GM12878 (cell line): ENCODE data around the gene HLA-DQA2. TPM values are rescaled to one million over a fixed set of nuclear protein-coding genes. Genes with fewer than 3 reads are reported as not detected.

Experiments
- ATAC-seq: fragments of 200-7000 bp; cut with Tn5 transposase; 3 replicates; pipeline ENCODE4 v1.9.1; 2020; ENCODE audit warnings: mild to moderate bottlenecking, moderate library complexity
- BruUV-seq: library from RNA; stranded (reverse); fragments of 400-500 nt; replicated peaks from 2 replicates; lab custom pipeline; 2021; lab: Mats Ljungman, UMichigan
- CTCF ChIA-PET: fragments of 300-600 bp; sonication (Branson Sonifier 250); formaldehyde crosslinking; extraction: SDS; loops from one replicate; lab custom pipeline; 2021; ENCODE audit warnings: inconsistent platforms; lab: Yijun Ruan, JAX
- POLR2A ChIA-PET: fragments of 350-600 bp; formaldehyde crosslinking; extraction: SDS; loops from one replicate; lab custom pipeline; 2021; ENCODE audit warnings: inconsistent platforms; lab: Charles Lee
- RAD21 ChIA-PET: fragments of 300-600 bp; sonication (Branson Sonifier 250); formaldehyde crosslinking; loops from one replicate; lab custom pipeline; 2023; ENCODE audit warnings: antibody characterized with exemption; ENCODE audit not compliant: unreplicated experiment; lab: Charles Lee
- SMC1A ChIA-PET: fragments of 300-600 bp; sonication (Branson Sonifier 250); formaldehyde crosslinking; loops from one replicate; lab custom pipeline; 2023; ENCODE audit not compliant: unreplicated experiment, uncharacterized antibody; lab: Charles Lee
- DNase-seq: peaks from one replicate; pipeline ENCODE4 v3.0.0-alpha.2; 2011; ENCODE audit warnings: low read depth, low spot score
- FAIRE-seq: peaks from 3 replicates; lab custom pipeline; 2011; peaks lifted over from hg19 to GRCh38; lab: Jason Lieb, UNC
- H2AFZ ChIP-seq: 2 replicates; pipeline ENCODE4 v1.6.0; 2011; ENCODE audit warnings: low read depth, low read length, control low read depth; ENCODE audit not compliant: control insufficient read depth
- H3K27ac ChIP-seq: 2 replicates; pipeline ENCODE4 v1.5.1; 2011; ENCODE audit warnings: control low read depth; ENCODE audit not compliant: control insufficient read depth, insufficient read depth
- H3K27me3 ChIP-seq, 2 experiments: replicated peaks in 1 of 2; 2 replicates each; pipeline versions ENCODE4 v1.6.0 to v1.6.1; 2011; ENCODE audit warnings: low read length in 1 of 2; ENCODE audit not compliant: control insufficient read depth in 2 of 2, insufficient read depth in 2 of 2
- H3K36me3 ChIP-seq, 2 experiments: 2 replicates each; pipeline ENCODE4 v1.5.1; 2011; ENCODE audit warnings: low read length in 1 of 2; ENCODE audit not compliant: control insufficient read depth in 2 of 2, insufficient read depth in 2 of 2
- H3K4me1 ChIP-seq: 2 replicates; pipeline ENCODE4 v1.6.1; 2011; ENCODE audit warnings: mild to moderate bottlenecking, low read length, moderate library complexity, mixed read lengths; ENCODE audit not compliant: control insufficient read depth, insufficient read depth
- H3K4me2 ChIP-seq: 2 replicates; pipeline ENCODE4 v1.6.0; 2011; ENCODE audit warnings: control low read depth; ENCODE audit not compliant: control insufficient read depth, insufficient read depth
- H3K4me3 ChIP-seq: fragments of 200-600 bp; sonication (generic); 2 replicates; pipeline ENCODE4 v1.5.1; 2016
- H3K79me2 ChIP-seq: 2 replicates; pipeline ENCODE4 v1.6.0; 2011; ENCODE audit warnings: low read length; ENCODE audit not compliant: control insufficient read depth, insufficient read depth
- H3K9ac ChIP-seq: 2 replicates; pipeline ENCODE4 v1.8.0; 2011; ENCODE audit warnings: low read length, control low read depth, mixed read lengths; ENCODE audit not compliant: control insufficient read depth, insufficient read depth
- H3K9me3 ChIP-seq: replicated peaks from 3 replicates; pipeline ENCODE4 v1.5.1; 2011; ENCODE audit warnings: mild to moderate bottlenecking, low read length; ENCODE audit not compliant: control insufficient read depth, insufficient read depth
- H4K20me1 ChIP-seq: 2 replicates; pipeline ENCODE4 v1.6.0; 2011; ENCODE audit not compliant: control insufficient read depth, insufficient read depth
- CREM ChIP-seq: IDR thresholded peaks from 2 replicates; pipeline ENCODE4 v1.6.1; 2014; ENCODE audit warnings: antibody characterized with exemption, low read depth
- ETV6 ChIP-seq, 2 experiments: fragments of 450-650 bp in 1 of 2; IDR thresholded peaks in 1 of 2; conservative IDR thresholded peaks in 1 of 2; 2 replicates each; pipeline ENCODE4 v1.6.1; 2014; ENCODE audit warnings: antibody characterized with exemption in 1 of 2, borderline replicate concordance in 1 of 2, low read depth in 1 of 2, mild to moderate bottlenecking in 1 of 2, moderate library complexity in 1 of 2
- MXI1 ChIP-seq: fragments of 150-350 bp; IDR thresholded peaks from 2 replicates; pipeline ENCODE4 v1.6.1; 2011; ENCODE audit warnings: low read depth, mild to moderate bottlenecking, inconsistent platforms, low read length, improper control_type of control experiment
- NBN ChIP-seq: fragments of 450-650 bp; IDR thresholded peaks from 2 replicates; pipeline ENCODE4 v1.6.1; 2016
- NFIC ChIP-seq: IDR thresholded peaks from 2 replicates; pipeline ENCODE4 v1.6.1; 2012; ENCODE audit warnings: low read depth, mild to moderate bottlenecking, inconsistent platforms, low read length, moderate library complexity
- NR2F1 ChIP-seq: fragments of 450-650 bp; conservative IDR thresholded peaks from 2 replicates; pipeline ENCODE4 v1.6.1; 2017; ENCODE audit warnings: mild to moderate bottlenecking
- RBBP5 ChIP-seq: fragments of 200-600 bp; sonication (generic); conservative IDR thresholded peaks from 2 replicates; pipeline ENCODE4 v1.6.1; 2016
- SP1 ChIP-seq: IDR thresholded peaks from one replicate; pipeline ENCODE4 v1.6.1; 2011; ENCODE audit warnings: low read depth, low read length
- WGBS: methylation state at CpG from one replicate; pipeline ENCODE4 v1.1.6; 2016; ENCODE audit warnings: low lambda C conversion rate; ENCODE audit not compliant: insufficient replicate concordance, insufficient coverage; ENCODE audit errors: missing lambda C conversion rate; 5-methylcytosine and 5-hydroxymethylcytosine counted together
- in situ Hi-C: fragments of 300-500 bp; cut with MboI; formaldehyde crosslinking; loops from 9 replicates; pipeline ENCODE4 v1.14.3; 2018; ENCODE audit warnings: mixed read lengths
- intact Hi-C: fragments of 100-400 bp; cut with micrococcal nuclease; formaldehyde crosslinking; loops from one replicate; pipeline ENCODE4 v1.14.2; 2022; ENCODE audit not compliant: unreplicated experiment
- polyA plus RNA-seq, 11 experiments: library from polyadenylated mRNA; depleted of rRNA in 4 of 11; unstranded in 6 of 11; stranded (reverse) in 5 of 11; fragments of >200 nt; fragmentation: Nextera tagmentation in 4 of 11; fragmentation: Illumina TruSeq in 1 of 11; extraction: Ambion mirVana in 4 of 11; extraction: Trizol in 1 of 11; gene quantifications; 1 replicate in 1 of 11; 2 replicates in 10 of 11; pipeline versions ENCODE4 v1.2.1 to v1.2.3, GENCODE V29; 2011 to 2016; ENCODE audit warnings: inconsistent platforms in 2 of 11, missing spikeins in 2 of 11, low read depth in 1 of 11
- total RNA-seq, 4 experiments: library from RNA; depleted of rRNA in 3 of 4; stranded (reverse); fragments of >200 nt in 3 of 4; fragmentation: Illumina TruSeq in 1 of 4; extraction: Trizol in 1 of 4; gene quantifications; 2 replicates each; pipeline versions ENCODE4 v1.2.1 to v1.2.3, GENCODE V29; 2013 to 2021
- TF ChIP-seq, protein P1 (sequence below): fragments of 450-650 bp; IDR thresholded peaks from 2 replicates; pipeline ENCODE4 v1.6.1; 2016; ENCODE audit warnings: mild to moderate bottlenecking

Gene HLA-DQA2
- total and polyA plus RNA-seq, 10 of the 15 experiments (the other 5 are each of a cell fraction or from before 2014, with no cell fraction given): 9.1 to 26.4 (median 16.3) TPM

DNA sequence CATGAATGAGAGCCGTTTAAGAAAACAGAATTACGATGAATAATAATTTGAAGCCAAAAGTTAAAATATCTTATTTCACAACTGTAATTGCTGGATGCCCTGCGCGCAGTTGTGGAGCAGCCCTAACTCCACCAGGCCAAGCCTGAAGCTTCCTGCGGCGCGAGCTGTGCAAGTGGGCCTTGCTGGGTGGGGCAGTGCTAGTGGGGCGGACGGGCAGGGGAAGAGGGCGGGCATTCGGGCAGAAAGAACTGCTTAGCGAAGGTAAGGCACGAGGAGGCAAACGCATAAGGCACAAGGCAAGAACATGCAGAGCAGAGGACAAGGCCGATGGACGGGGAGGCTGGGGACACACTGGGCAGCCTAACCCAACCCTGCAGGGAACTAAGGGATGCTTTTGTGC lies 19.9 kb downstream of the HLA-DQA2 start:
- ChIA-PET SMC1A (interaction anchor here (0.9 to 1.1 kb wide), 2 partner anchors 92 to 96 kb away, joined by 3 to 5 read pairs; no protein-coding TSS in a partner anchor), CTCF (no interaction called here), POLR2A (interaction anchor here (0.6 to 0.9 kb wide), 4 partner anchors 92 to 137 kb away, joined by 3 to 7 read pairs (median 4); partner anchors contain the start of gene HLA-DQB1), RAD21 (interaction anchor here (0.7 to 0.9 kb wide), 3 partner anchors 69 to 97 kb away, joined by 4 to 8 read pairs (median 5); partner anchors contain the start of gene HLA-DQB1)
- Histone ChIP-seq H3K36me3 (no peaks in the 10 kb centered on the region), H2AFZ (no peak overlapping the region), H3K4me2 (no peak overlapping the region), H4K20me1 (no peaks in the 10 kb centered on the region), H3K27ac (no peak overlapping the region), H3K9me3 (no peaks in the 10 kb centered on the region), H3K27me3 (peaks cover 1 to 3% of the 10 kb centered on the region in 2 experiments; a peak in 3 of 4 replicates), H3K79me2 (no peaks in the 10 kb centered on the region), H3K4me3 (no peak overlapping the region), H3K9ac (no peak overlapping the region), H3K4me1 (no peaks in the 10 kb centered on the region)
- ATAC-seq (peak; percentile 86), DNase-seq (no peak), FAIRE-seq (no peak)
- intact Hi-C loops: no loop called here
- WGBS: 60% methylated on average over 16 of the region's 16 CpGs
- TF ChIP-seq MXI1: no peak
- TF ChIP-seq NFIC: no peak
- no peak for TF ChIP-seq NBN
- TF ChIP-seq RBBP5: no peak
- TF ChIP-seq, protein P1, sequence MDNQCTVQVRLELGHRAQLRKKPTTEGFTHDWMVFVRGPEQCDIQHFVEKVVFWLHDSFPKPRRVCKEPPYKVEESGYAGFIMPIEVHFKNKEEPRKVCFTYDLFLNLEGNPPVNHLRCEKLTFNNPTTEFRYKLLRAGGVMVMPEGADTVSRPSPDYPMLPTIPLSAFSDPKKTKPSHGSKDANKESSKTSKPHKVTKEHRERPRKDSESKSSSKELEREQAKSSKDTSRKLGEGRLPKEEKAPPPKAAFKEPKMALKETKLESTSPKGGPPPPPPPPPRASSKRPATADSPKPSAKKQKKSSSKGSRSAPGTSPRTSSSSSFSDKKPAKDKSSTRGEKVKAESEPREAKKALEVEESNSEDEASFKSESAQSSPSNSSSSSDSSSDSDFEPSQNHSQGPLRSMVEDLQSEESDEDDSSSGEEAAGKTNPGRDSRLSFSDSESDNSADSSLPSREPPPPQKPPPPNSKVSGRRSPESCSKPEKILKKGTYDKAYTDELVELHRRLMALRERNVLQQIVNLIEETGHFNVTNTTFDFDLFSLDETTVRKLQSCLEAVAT: no peak
- TF ChIP-seq SP1: no peak
- no peak for TF ChIP-seq ETV6 (conservative IDR thresholded peaks at IDR 0.05 in 1 of 2, IDR thresholded peaks at IDR 0.05 in 1 of 2; ENCODE audit: borderline replicate concordance in 1 of 2, low read depth in 1 of 2)
- no peak for TF ChIP-seq NR2F1
- TF ChIP-seq CREM: no peak
- in situ Hi-C loops: loop anchor here (5.0 kb wide), 1 partner anchor 94 kb away; the partner anchor contains the start of gene HLA-DQB1
- BruUV-seq: no TSS peak
